H1 (cell line): ENCODE data around the gene PIK3R4. TPM values are rescaled to one million over a fixed set of nuclear protein-coding genes. Genes with fewer than 3 reads are reported as not detected.

Experiments
- CTCF ChIA-PET: fragments of 300-600 bp; sonication (Branson Sonifier 250); formaldehyde crosslinking; loops from one replicate; lab custom pipeline; 2021; ENCODE audit not compliant: partially characterized antibody; lab: Charles Lee
- POLR2A ChIA-PET: fragments of 300-600 bp; sonication (Branson Sonifier 250); formaldehyde crosslinking; loops from one replicate; lab custom pipeline; 2021; ENCODE audit warnings: inconsistent platforms; ENCODE audit not compliant: partially characterized antibody; lab: Charles Lee
- DNase-seq, 2 experiments: peaks; one replicate each; pipeline versions ENCODE4 v3.0.0 to v3.0.0-alpha.2; 2010 to 2022; ENCODE audit warnings: low spot score in 2 of 2, low read depth in 1 of 2, mixed read lengths in 1 of 2
- FAIRE-seq: peaks from 2 replicates; lab custom pipeline; 2011; peaks lifted over from hg19 to GRCh38; lab: Jason Lieb, UNC
- H2AFZ ChIP-seq: 2 replicates; pipeline ENCODE4 v1.8.1; 2012; ENCODE audit warnings: low read length, inconsistent platforms
- H2AK5ac ChIP-seq: 2 replicates; pipeline ENCODE4 v1.6.1; 2013; ENCODE audit warnings: low read depth, low read length
- H2BK120ac ChIP-seq: replicated peaks from 2 replicates; pipeline ENCODE3; 2013; ENCODE audit warnings: low read depth, low read length, inconsistent platforms
- H2BK12ac ChIP-seq: 2 replicates; pipeline ENCODE4 v1.6.1; 2013; ENCODE audit warnings: low read depth, low read length
- H2BK15ac ChIP-seq: 2 replicates; pipeline ENCODE4 v1.6.1; 2013; ENCODE audit warnings: low read length
- H2BK20ac ChIP-seq: 2 replicates; pipeline ENCODE4 v1.6.1; 2013; ENCODE audit warnings: low read length
- H2BK5ac ChIP-seq: 2 replicates; pipeline ENCODE4 v1.6.1; 2013; ENCODE audit warnings: low read depth, low read length
- H3K14ac ChIP-seq: 2 replicates; pipeline ENCODE4 v1.6.1; 2013; ENCODE audit warnings: inconsistent platforms; ENCODE audit not compliant: insufficient read length
- H3K18ac ChIP-seq: 2 replicates; pipeline ENCODE4 v1.6.1; 2013; ENCODE audit warnings: low read length; ENCODE audit errors: extremely low read depth
- H3K23ac ChIP-seq: 2 replicates; pipeline ENCODE4 v1.6.1; 2013; ENCODE audit warnings: inconsistent platforms; ENCODE audit not compliant: insufficient read length
- H3K23me2 ChIP-seq: 2 replicates; pipeline ENCODE4 v1.6.1; 2013; ENCODE audit warnings: low read depth, low read length
- H3K27ac ChIP-seq: 2 replicates; pipeline ENCODE4 v1.6.1; 2011; ENCODE audit warnings: low read depth, low read length, inconsistent platforms
- H3K27me3 ChIP-seq, 4 experiments: replicated peaks in 1 of 4; 1 replicate in 1 of 4; 2 replicates in 3 of 4; pipeline versions ENCODE4 v1.6.1 to v1.8.1; 2011 to 2013; ENCODE audit warnings: low read length in 3 of 4, mild to moderate bottlenecking in 3 of 4, inconsistent platforms in 2 of 4, mixed read lengths in 2 of 4, moderate library complexity in 1 of 4; ENCODE audit not compliant: control insufficient read depth in 3 of 4, insufficient read depth in 3 of 4; ENCODE audit errors: extremely low read depth in 1 of 4
- H3K36me3 ChIP-seq, 4 experiments: 2 replicates each; pipeline versions ENCODE4 v1.6.1 to v1.8.1; 2011 to 2013; ENCODE audit warnings: mild to moderate bottlenecking in 4 of 4, low read length in 3 of 4, moderate library complexity in 2 of 4, control low read depth in 1 of 4, inconsistent platforms in 1 of 4; ENCODE audit not compliant: insufficient read depth in 4 of 4, control insufficient read depth in 2 of 4
- H3K4ac ChIP-seq: replicated peaks from 2 replicates; pipeline ENCODE3; 2013; ENCODE audit warnings: low read length, low read depth, mixed read lengths, inconsistent platforms; ENCODE audit not compliant: insufficient read length
- H3K4me1 ChIP-seq, 4 experiments: replicated peaks in 1 of 4; 1 replicate in 1 of 4; 2 replicates in 3 of 4; pipeline versions ENCODE4 v1.6.1 to v1.8.1; 2011 to 2013; ENCODE audit warnings: low read length in 3 of 4, inconsistent platforms in 2 of 4, mixed read lengths in 1 of 4; ENCODE audit not compliant: insufficient read depth in 4 of 4, control insufficient read depth in 3 of 4
- H3K4me2 ChIP-seq, 2 experiments: 2 replicates each; pipeline versions ENCODE4 v1.6.1 to v1.8.1; 2011 to 2013; ENCODE audit warnings: low read depth in 2 of 2, low read length in 2 of 2, control low read depth in 1 of 2, inconsistent platforms in 1 of 2, mild to moderate bottlenecking in 1 of 2; ENCODE audit not compliant: insufficient read depth in 1 of 2
- H3K4me3 ChIP-seq, 4 experiments: fragments of 200-600, 300-600 bp in 1 of 4; sonication (generic), shearing (Covaris generic), sonication (Bioruptor Twin) in 1 of 4; 2 replicates each; pipeline versions ENCODE4 v1.5.1 to v1.8.1; 2011 to 2016; ENCODE audit warnings: low read length in 4 of 4, low read depth in 3 of 4, control low read depth in 2 of 4, inconsistent platforms in 2 of 4, mild to moderate bottlenecking in 2 of 4, mixed read lengths in 1 of 4, moderate library complexity in 1 of 4; ENCODE audit not compliant: insufficient read depth in 2 of 4; ENCODE audit errors: extremely low read depth in 1 of 4
- H3K56ac ChIP-seq: replicated peaks from 2 replicates; pipeline ENCODE3; 2013; ENCODE audit warnings: low read depth, mild to moderate bottlenecking, mixed read lengths, low read length, inconsistent platforms; ENCODE audit not compliant: insufficient read length
- H3K79me1 ChIP-seq: 2 replicates; pipeline ENCODE4 v1.6.1; 2013; ENCODE audit warnings: low read depth, low read length, control low read depth
- H3K79me2 ChIP-seq, 2 experiments: 2 replicates each; pipeline versions ENCODE4 v1.6.1 to v1.8.1; 2012 to 2013; ENCODE audit warnings: low read length in 2 of 2, mild to moderate bottlenecking in 2 of 2, inconsistent platforms in 1 of 2; ENCODE audit not compliant: insufficient read depth in 2 of 2, control insufficient read depth in 1 of 2
- H3K9ac ChIP-seq, 4 experiments: replicated peaks in 1 of 4; 1 replicate in 1 of 4; 2 replicates in 3 of 4; pipeline versions ENCODE4 v1.6.1 to v1.8.1; 2011 to 2013; ENCODE audit warnings: low read depth in 3 of 4, low read length in 3 of 4, control low read depth in 2 of 4, mild to moderate bottlenecking in 2 of 4, moderate library complexity in 2 of 4, inconsistent platforms in 1 of 4; ENCODE audit errors: extremely low read depth in 1 of 4
- H3K9me3 ChIP-seq, 2 experiments: 2 replicates each; pipeline versions ENCODE4 v1.6.1 to v1.8.1; 2012 to 2013; ENCODE audit warnings: mild to moderate bottlenecking in 2 of 2, moderate library complexity in 2 of 2, control low read depth in 1 of 2, inconsistent platforms in 1 of 2, low read depth in 1 of 2, low read length in 1 of 2, mixed read lengths in 1 of 2; ENCODE audit not compliant: insufficient read depth in 2 of 2
- H4K20me1 ChIP-seq, 2 experiments: replicated peaks in 1 of 2; 2 replicates each; pipeline versions ENCODE3 to v1.8.1; 2011 to 2013; ENCODE audit warnings: inconsistent platforms in 2 of 2, low read length in 2 of 2, mild to moderate bottlenecking in 1 of 2; ENCODE audit not compliant: insufficient read depth in 2 of 2, control insufficient read depth in 1 of 2
- H4K5ac ChIP-seq: 2 replicates; pipeline ENCODE4 v1.6.1; 2013; ENCODE audit warnings: low read length, low read depth, mixed read lengths, inconsistent platforms; ENCODE audit not compliant: insufficient read length
- H4K8ac ChIP-seq: 2 replicates; pipeline ENCODE4 v1.8.0; 2013; ENCODE audit warnings: mild to moderate bottlenecking, moderate library complexity, low read length, inconsistent platforms; ENCODE audit not compliant: insufficient read depth; ENCODE audit errors: extremely low read depth
- H4K91ac ChIP-seq: replicated peaks from 2 replicates; pipeline ENCODE3; 2013; ENCODE audit warnings: low read length, mixed read lengths, inconsistent platforms; ENCODE audit not compliant: insufficient read length
- GABPA ChIP-seq: IDR thresholded peaks from 2 replicates; pipeline ENCODE4 v1.6.1; 2011; ENCODE audit warnings: mild to moderate bottlenecking, low read length, moderate library complexity, borderline replicate concordance; ENCODE audit not compliant: insufficient read depth
- JUND ChIP-seq: IDR thresholded peaks from 2 replicates; pipeline ENCODE4 v1.6.1; 2011; ENCODE audit warnings: mild to moderate bottlenecking, improper control_type of control experiment, low read length
- POLR2A ChIP-seq, 2 experiments: IDR thresholded peaks; 1 replicate in 1 of 2; 2 replicates in 1 of 2; pipeline ENCODE4 v1.6.1; 2011; ENCODE audit warnings: low read depth in 2 of 2, low read length in 2 of 2, mild to moderate bottlenecking in 2 of 2; ENCODE audit errors: control extremely low read depth in 1 of 2
- POLR2AphosphoS5 ChIP-seq: IDR thresholded peaks from 2 replicates; pipeline ENCODE4 v1.6.1; 2011; ENCODE audit warnings: low read depth, low read length
- RFX5 ChIP-seq: IDR thresholded peaks from 2 replicates; pipeline ENCODE4 v1.6.1; 2011; ENCODE audit warnings: low read depth, low read length, improper control_type of control experiment, borderline replicate concordance
- SP1 ChIP-seq: IDR thresholded peaks from 2 replicates; pipeline ENCODE4 v1.6.1; 2011; ENCODE audit warnings: low read depth, low read length
- TAF1 ChIP-seq: IDR thresholded peaks from 2 replicates; pipeline ENCODE4 v1.6.1; 2011; ENCODE audit warnings: mild to moderate bottlenecking, low read depth, low read length
- WGBS, 2 experiments: shearing (Covaris generic) in 1 of 2; methylation state at CpG; one replicate each; pipeline versions ENCODE4 v1.1.6 to v1.1.7; 2013 to 2015; ENCODE audit warnings: low lambda C conversion rate in 2 of 2, mixed read lengths in 2 of 2, inconsistent platforms in 1 of 2, low coverage in 1 of 2, missing lambda C conversion rate in 1 of 2; ENCODE audit not compliant: insufficient replicate concordance in 2 of 2, insufficient coverage in 1 of 2, insufficient read length in 1 of 2; ENCODE audit errors: extremely low coverage in 1 of 2, missing lambda C conversion rate in 1 of 2; 5-methylcytosine and 5-hydroxymethylcytosine counted together
- polyA plus RNA-seq, 7 experiments: library from polyadenylated mRNA; depleted of rRNA in 3 of 7; stranded (reverse) in 5 of 7; unstranded in 2 of 7; fragments of >200 nt in 5 of 7; fragments of 200-250 nt in 2 of 7; gene quantifications; 1 replicate in 5 of 7; 2 replicates in 1 of 7; 4 replicates in 1 of 7; pipeline versions ENCODE4 v1.2.1 to v1.2.3, GENCODE V29; 2011 to 2013; ENCODE audit warnings: missing spikeins in 2 of 7, mixed read lengths in 2 of 7
- total RNA-seq: library from RNA; stranded (reverse); fragmentation: NEBNext Ultra II Directional; extraction: Animal tissue kit (Norgen Biotek cat#: 25700); gene quantifications from 2 replicates; pipeline ENCODE4 v1.2.1, GENCODE V29; 2021

Gene PIK3R4
- total and polyA plus RNA-seq, 2 of the 8 experiments (the other 6 are each of a cell fraction or from before 2014, with no cell fraction given): 43.8 to 87.4 TPM

GRCh38 chr3:130731817-130732216 lies 14.8 kb downstream of the PIK3R4 start:
- Histone ChIP-seq H3K4ac (no peak overlapping the region), H3K9me3 (no peaks in the 10 kb centered on the region), H3K4me1 (no peaks in the 10 kb centered on the region; a peak in 1 of 7 replicates), H2AFZ (no peak overlapping the region), H3K4me2 (no peak overlapping the region), H3K9ac (no peak overlapping the region), H3K23ac (no peak overlapping the region), H2BK15ac (no peak overlapping the region), H3K27ac (no peak overlapping the region), H3K79me1 (no peaks in the 10 kb centered on the region), H2AK5ac (no peak overlapping the region), H3K14ac (no peak overlapping the region), H3K18ac (no peak overlapping the region), H3K56ac (no peak overlapping the region), H3K4me3 (no peak overlapping the region), H4K8ac (no peak overlapping the region), H3K27me3 (no peaks in the 10 kb centered on the region), H2BK120ac (no peak overlapping the region), H3K79me2 (peaks cover 0 to 15% of the 10 kb centered on the region in 2 experiments; a peak in 2 of 4 replicates), H2BK5ac (no peak overlapping the region), H3K36me3 (peaks cover 3 to 26% (median 7%) of the 10 kb centered on the region in 4 experiments; a peak in 6 of 8 replicates), H2BK20ac (no peak overlapping the region), H4K91ac (no peak overlapping the region), H3K23me2 (no peaks in the 10 kb centered on the region), H4K20me1 (no peaks in the 10 kb centered on the region), H4K5ac (no peak overlapping the region), H2BK12ac (no peak overlapping the region)
- ChIA-PET POLR2A (no interaction called here), CTCF (no interaction called here)
- WGBS, 2 experiments: 93% methylated on average over 6 of the region's 6 CpGs; no CpG with 5 or more reads in 1 of the 2 experiments
- DNase-seq (no peak), FAIRE-seq (no peak)
- no peak for TF ChIP-seq JUND
- TF ChIP-seq POLR2A (IDR thresholded peaks at IDR 0.05; ENCODE audit: control extremely low read depth in 1 of 2, low read depth in 2 of 2, low read length in 2 of 2): no peak
- TF ChIP-seq SP1: no peak
- TF ChIP-seq TAF1: no peak
- TF ChIP-seq POLR2AphosphoS5: no peak
- TF ChIP-seq RFX5: no peak
- TF ChIP-seq GABPA: no peak
